Endothelial cell of umbilical vein (primary cell): ENCODE measurements around the gene FSD1L. TPM values are rescaled to one million over a fixed set of nuclear protein-coding genes. Genes with fewer than 3 reads are reported as not detected.

Experiments used
- BruUV-seq: library from RNA; stranded (reverse); fragments of 400-500 nt; replicated peaks from 2 replicates; lab custom pipeline; 2021; lab: Mats Ljungman, UMichigan
- CTCF ChIA-PET: fragments of 300-600, 350-600 bp; sonication (Branson Sonifier 250); formaldehyde crosslinking; loops from one replicate; lab custom pipeline; 2021; ENCODE audit warnings: antibody characterized with exemption, inconsistent platforms; lab: Charles Lee
- POLR2A ChIA-PET: fragments of 300-600, 350-600 bp; sonication (Branson Sonifier 250); formaldehyde crosslinking; loops from one replicate; lab custom pipeline; 2021; ENCODE audit warnings: antibody characterized with exemption, inconsistent platforms; lab: Charles Lee
- DNase-seq: peaks from one replicate; pipeline ENCODE4 v3.0.0-alpha.2; 2011; ENCODE audit warnings: low read depth, low spot score
- FAIRE-seq: peaks from 2 replicates; lab custom pipeline; 2011; peaks lifted over from hg19 to GRCh38; lab: Jason Lieb, UNC
- H2AFZ ChIP-seq: 2 replicates; pipeline ENCODE4 v1.6.0; 2012; ENCODE audit warnings: low read depth, low read length, control low read depth, inconsistent platforms
- H3K27ac ChIP-seq: 2 replicates; pipeline ENCODE4 v1.5.1; 2011; ENCODE audit warnings: low read depth, mild to moderate bottlenecking, control low read depth, low read length, moderate library complexity; ENCODE audit not compliant: insufficient read depth
- H3K27me3 ChIP-seq, 2 experiments: 2 replicates each; pipeline versions ENCODE4 v1.6.0 to v1.6.1; 2011; ENCODE audit warnings: low read length in 2 of 2, mixed read lengths in 1 of 2; ENCODE audit not compliant: control insufficient read depth in 2 of 2, insufficient read depth in 2 of 2
- H3K36me3 ChIP-seq, 2 experiments: 2 replicates in 1 of 2; 3 replicates in 1 of 2; pipeline ENCODE4 v1.5.1; 2011; ENCODE audit warnings: low read length in 2 of 2, mild to moderate bottlenecking in 1 of 2, moderate library complexity in 1 of 2; ENCODE audit not compliant: control insufficient read depth in 2 of 2, insufficient read depth in 2 of 2; ENCODE audit errors: extremely low read depth in 1 of 2
- H3K4me1 ChIP-seq: 3 replicates; pipeline ENCODE4 v1.5.1; 2011; ENCODE audit warnings: mild to moderate bottlenecking, low read length; ENCODE audit not compliant: control insufficient read depth, insufficient read depth; ENCODE audit errors: extremely low read depth
- H3K4me2 ChIP-seq: 2 replicates; pipeline ENCODE4 v1.6.1; 2011; ENCODE audit warnings: low read length, control low read depth, mixed read lengths; ENCODE audit not compliant: insufficient read depth
- H3K4me3 ChIP-seq, 3 experiments: fragments of 200-600 bp in 1 of 3; sonication (generic), shearing (Covaris generic) in 1 of 3; replicated peaks in 1 of 3; 2 replicates each; pipeline ENCODE4 v1.5.1; 2011 to 2016; ENCODE audit warnings: control low read depth in 3 of 3, low read length in 3 of 3, mild to moderate bottlenecking in 2 of 3, inconsistent platforms in 1 of 3, low read depth in 1 of 3, moderate library complexity in 1 of 3; ENCODE audit not compliant: insufficient read depth in 1 of 3
- H3K79me2 ChIP-seq: 2 replicates; pipeline ENCODE4 v1.6.0; 2012; ENCODE audit warnings: low read length, inconsistent platforms; ENCODE audit not compliant: control insufficient read depth, insufficient read depth
- H3K9ac ChIP-seq: replicated peaks from 2 replicates; pipeline ENCODE3; 2011; ENCODE audit warnings: low read length, control low read depth; ENCODE audit not compliant: insufficient read depth; ENCODE audit errors: extremely low read depth
- H3K9me1 ChIP-seq: replicated peaks from 3 replicates; pipeline ENCODE4 v1.6.0; 2011; ENCODE audit warnings: mild to moderate bottlenecking, low read length; ENCODE audit not compliant: control insufficient read depth, insufficient read depth; ENCODE audit errors: extremely low read depth
- H3K9me3 ChIP-seq: replicated peaks from 2 replicates; pipeline ENCODE4 v1.5.1; 2012; ENCODE audit warnings: low read length, inconsistent platforms; ENCODE audit not compliant: control insufficient read depth, insufficient read depth
- H4K20me1 ChIP-seq: replicated peaks from 2 replicates; pipeline ENCODE3; 2011; ENCODE audit warnings: mild to moderate bottlenecking, low read length; ENCODE audit not compliant: control insufficient read depth, insufficient read depth; ENCODE audit errors: extremely low read depth
- EZH2 ChIP-seq: IDR thresholded peaks from 2 replicates; pipeline ENCODE4 v1.6.1; 2012; ENCODE audit warnings: borderline replicate concordance, low read depth, mild to moderate bottlenecking, moderate library complexity, low read length, inconsistent platforms; ENCODE audit not compliant: severe bottlenecking
- FOS ChIP-seq: IDR thresholded peaks from 2 replicates; pipeline ENCODE4 v1.6.1; 2011; ENCODE audit warnings: mild to moderate bottlenecking, low read length, moderate library complexity, borderline replicate concordance; ENCODE audit not compliant: insufficient read depth
- GATA2 ChIP-seq: IDR thresholded peaks from 2 replicates; pipeline ENCODE4 v1.7.0; 2011; ENCODE audit warnings: low read depth, mild to moderate bottlenecking, moderate library complexity, mixed read lengths, low read length; ENCODE audit not compliant: insufficient read length, insufficient read depth
- JUN ChIP-seq: IDR thresholded peaks from 2 replicates; pipeline ENCODE4 v1.6.1; 2011; ENCODE audit warnings: borderline replicate concordance, low read depth; ENCODE audit not compliant: insufficient read length, insufficient read depth
- MYC ChIP-seq: IDR thresholded peaks from one replicate; pipeline ENCODE4 v1.6.1; 2011; ENCODE audit warnings: mild to moderate bottlenecking, low read depth, low read length
- POLR2A ChIP-seq: IDR thresholded peaks from 2 replicates; pipeline ENCODE4 v1.6.1; 2012; ENCODE audit warnings: low read depth, mild to moderate bottlenecking, control low read depth, low read length
- POLR2AphosphoS5 ChIP-seq: IDR thresholded peaks from 2 replicates; pipeline ENCODE4 v1.6.1; 2012; ENCODE audit warnings: low read depth, mild to moderate bottlenecking, control low read depth, low read length, moderate library complexity; ENCODE audit not compliant: insufficient read depth
- dilution Hi-C: fragments of 300-500 bp; cut with MboI; formaldehyde crosslinking; loops from one replicate; pipeline ENCODE4 v1.15.0; 2019; ENCODE audit warnings: low sequenced_read_pairs; ENCODE audit not compliant: extremely low pct_ligation_motif_present
- intact Hi-C: fragments of 100-400 bp; cut with micrococcal nuclease; formaldehyde crosslinking; loops from one replicate; pipeline ENCODE4 v1.10.0; 2022
- polyA plus RNA-seq, 4 experiments: library from polyadenylated mRNA; depleted of rRNA in 3 of 4; stranded (reverse) in 3 of 4; unstranded in 1 of 4; fragments of >200 nt; gene quantifications; 2 replicates each; pipeline versions ENCODE4 v1.2.1 to v1.2.3, GENCODE V29; 2011 to 2012; ENCODE audit warnings: missing spikeins in 1 of 4
- total RNA-seq: library from RNA; stranded (reverse); gene quantifications from 2 replicates; pipeline ENCODE4 v1.2.3, GENCODE V29; 2021
- TF ChIP-seq, protein P1 (sequence below), 2 donors: IDR thresholded peaks; 1 replicate in 1 of 2; 2 replicates in 1 of 2; pipeline ENCODE4 v1.5.1; 2011; ENCODE audit warnings: low read length in 2 of 2, mild to moderate bottlenecking in 2 of 2, moderate library complexity in 2 of 2, control low read depth in 1 of 2, inconsistent platforms in 1 of 2, low read depth in 1 of 2; ENCODE audit not compliant: insufficient read depth in 1 of 2; ENCODE audit errors: extremely low read depth in 1 of 2
- TF ChIP-seq, protein P2 (sequence below): IDR thresholded peaks from 2 replicates; pipeline ENCODE4 v1.6.1; 2011; ENCODE audit not compliant: insufficient read depth, insufficient read length

The FSD1L gene
- total and polyA plus RNA-seq, 2 donors (not counting 3 experiments of a cell fraction or from before 2014, with no cell fraction given) = 0.69 to 8.5 TPM

DNA sequence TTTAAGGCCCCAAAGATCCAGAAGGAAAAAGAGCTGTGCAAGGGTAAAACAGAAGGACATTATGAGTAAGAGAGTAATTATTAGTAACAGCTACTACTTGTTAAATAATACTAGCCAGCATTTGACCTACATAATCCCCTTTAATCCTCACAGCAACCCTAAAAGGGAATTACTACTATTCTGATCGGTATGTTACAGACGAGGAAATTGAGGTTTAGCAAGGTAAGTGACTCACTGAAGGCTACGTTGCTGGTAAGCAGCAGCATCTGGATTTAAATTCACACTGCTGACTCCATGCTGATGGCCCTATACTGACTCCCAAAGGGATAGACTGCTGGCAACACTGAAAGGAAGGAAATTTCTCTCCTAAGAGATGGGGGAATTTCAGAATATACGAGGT, 3.7 kb upstream of the FSD1L start:
- ChIA-PET CTCF (interaction anchor here (0.9 kb wide), 1 partner anchor 31 kb away, joined by 3 read pairs; no protein-coding TSS in a partner anchor), POLR2A (no interaction called here)
- H3K4me3 ChIP-seq = no peak overlapping the region
- no TSS peak for BruUV-seq
- H4K20me1 ChIP-seq = no peaks in the 10 kb centered on the region
- peaks cover 5% of the 10 kb centered on the region for H3K4me1 ChIP-seq
- no peak overlapping the region for H3K4me2 ChIP-seq
- TF ChIP-seq, protein P1, sequence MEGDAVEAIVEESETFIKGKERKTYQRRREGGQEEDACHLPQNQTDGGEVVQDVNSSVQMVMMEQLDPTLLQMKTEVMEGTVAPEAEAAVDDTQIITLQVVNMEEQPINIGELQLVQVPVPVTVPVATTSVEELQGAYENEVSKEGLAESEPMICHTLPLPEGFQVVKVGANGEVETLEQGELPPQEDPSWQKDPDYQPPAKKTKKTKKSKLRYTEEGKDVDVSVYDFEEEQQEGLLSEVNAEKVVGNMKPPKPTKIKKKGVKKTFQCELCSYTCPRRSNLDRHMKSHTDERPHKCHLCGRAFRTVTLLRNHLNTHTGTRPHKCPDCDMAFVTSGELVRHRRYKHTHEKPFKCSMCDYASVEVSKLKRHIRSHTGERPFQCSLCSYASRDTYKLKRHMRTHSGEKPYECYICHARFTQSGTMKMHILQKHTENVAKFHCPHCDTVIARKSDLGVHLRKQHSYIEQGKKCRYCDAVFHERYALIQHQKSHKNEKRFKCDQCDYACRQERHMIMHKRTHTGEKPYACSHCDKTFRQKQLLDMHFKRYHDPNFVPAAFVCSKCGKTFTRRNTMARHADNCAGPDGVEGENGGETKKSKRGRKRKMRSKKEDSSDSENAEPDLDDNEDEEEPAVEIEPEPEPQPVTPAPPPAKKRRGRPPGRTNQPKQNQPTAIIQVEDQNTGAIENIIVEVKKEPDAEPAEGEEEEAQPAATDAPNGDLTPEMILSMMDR (IDR thresholded peaks at IDR 0.05; ENCODE audit: extremely low read depth in 1 of 2, insufficient read depth in 1 of 2, low read depth in 1 of 2, low read length in 2 of 2) = no peak
- TF ChIP-seq JUN = no peak
- no peak for TF ChIP-seq FOS
- no peak for TF ChIP-seq MYC
- TF ChIP-seq, protein P2, sequence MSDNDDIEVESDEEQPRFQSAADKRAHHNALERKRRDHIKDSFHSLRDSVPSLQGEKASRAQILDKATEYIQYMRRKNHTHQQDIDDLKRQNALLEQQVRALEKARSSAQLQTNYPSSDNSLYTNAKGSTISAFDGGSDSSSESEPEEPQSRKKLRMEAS = no peak
- TF ChIP-seq GATA2 = no peak
- TF ChIP-seq POLR2A = no peak
- no peak for TF ChIP-seq POLR2AphosphoS5
- no peak for TF ChIP-seq EZH2
- dilution Hi-C loops = no loop called here
- FAIRE-seq (no peak), DNase-seq (no peak)
- H2AFZ ChIP-seq = no peak overlapping the region
- no peaks in the 10 kb centered on the region for H3K27me3 ChIP-seq
- intact Hi-C loops = no loop called here
- H3K9me1 ChIP-seq = no peaks in the 10 kb centered on the region
- H3K36me3 ChIP-seq = no peaks in the 10 kb centered on the region
- H3K9me3 ChIP-seq = no peaks in the 10 kb centered on the region
- no peak overlapping the region for H3K9ac ChIP-seq
- no peak overlapping the region for H3K27ac ChIP-seq
- peaks cover 9% of the 10 kb centered on the region for H3K79me2 ChIP-seq
